CD8-positive, alpha-beta memory T cell (primary cell): ENCODE measurements around the gene ADAMTSL1. TPM values are rescaled to one million over a fixed set of nuclear protein-coding genes. Genes with fewer than 3 reads are reported as not detected.
"Not testable (repeated sequence)": the region's sequence is repeated elsewhere in the genome, so short reads cannot be mapped to it uniquely, and the experiment has no call there.

Source experiments
- CTCF ChIA-PET: fragments of 350-600 bp; sonication (Branson Sonifier 250); formaldehyde crosslinking; loops from one replicate; lab custom pipeline; 2021; ENCODE audit warnings: antibody characterized with exemption; lab: Charles Lee
- POLR2A ChIA-PET: fragments of 350-600 bp; sonication (Branson Sonifier 250); formaldehyde crosslinking; loops from one replicate; lab custom pipeline; 2021; ENCODE audit warnings: antibody characterized with exemption; lab: Charles Lee
- DNase-seq, 5 donors: peaks; one replicate each; pipeline versions ENCODE4 v3.0.0 to v3.0.0-alpha.2; 2020 to 2022; ENCODE audit warnings: mixed read lengths in 1 of 5
- H3K27ac ChIP-seq: one replicate; pipeline ENCODE4 v1.7.0; 2013; ENCODE audit warnings: low read depth, mild to moderate bottlenecking, low read length, moderate library complexity
- H3K27me3 ChIP-seq: 2 replicates; pipeline ENCODE4 v1.7.0; 2013; ENCODE audit warnings: low read length, mild to moderate bottlenecking; ENCODE audit not compliant: insufficient read depth, poor library complexity, severe bottlenecking
- H3K36me3 ChIP-seq: 2 replicates; pipeline ENCODE4 v1.7.0; 2013; ENCODE audit warnings: mild to moderate bottlenecking, low read length, moderate library complexity; ENCODE audit not compliant: insufficient read depth
- H3K4me1 ChIP-seq: 2 replicates; pipeline ENCODE4 v1.7.0; 2013; ENCODE audit warnings: mild to moderate bottlenecking, low read length, moderate library complexity; ENCODE audit not compliant: insufficient read depth
- H3K4me3 ChIP-seq: 2 replicates; pipeline ENCODE4 v1.7.0; 2013; ENCODE audit warnings: mild to moderate bottlenecking, low read length
- H3K9me3 ChIP-seq: 2 replicates; pipeline ENCODE4 v1.7.0; 2013; ENCODE audit warnings: mild to moderate bottlenecking, low read length
- H3K27ac Mint-ChIP-seq, 8 donors: one replicate each; pipeline ENCODE4 v1.8.0; 2020 to 2021; ENCODE audit warnings: mixed read lengths in 8 of 8, mild to moderate bottlenecking in 6 of 8, inconsistent platforms in 3 of 8, moderate library complexity in 3 of 8
- H3K27me3 Mint-ChIP-seq, 2 donors: one replicate each; pipeline ENCODE4 v1.8.0; 2020 to 2021; ENCODE audit warnings: mixed read lengths in 2 of 2, mild to moderate bottlenecking in 1 of 2, moderate library complexity in 1 of 2
- H3K36me3 Mint-ChIP-seq, 3 donors: one replicate each; pipeline ENCODE4 v1.8.0; 2020 to 2021; ENCODE audit warnings: mixed read lengths in 3 of 3, inconsistent platforms in 1 of 3, mild to moderate bottlenecking in 1 of 3
- H3K4me1 Mint-ChIP-seq, 3 donors: one replicate each; pipeline ENCODE4 v1.8.0; 2020 to 2021; ENCODE audit warnings: mixed read lengths in 3 of 3, inconsistent platforms in 1 of 3, mild to moderate bottlenecking in 1 of 3
- H3K4me3 Mint-ChIP-seq, 7 donors: one replicate each; pipeline ENCODE4 v1.8.0; 2020 to 2021; ENCODE audit warnings: mixed read lengths in 7 of 7, mild to moderate bottlenecking in 6 of 7, moderate library complexity in 4 of 7, inconsistent platforms in 2 of 7
- H3K9me3 Mint-ChIP-seq, 5 donors: one replicate each; pipeline ENCODE4 v1.8.0; 2020 to 2022; ENCODE audit warnings: mixed read lengths in 5 of 5, mild to moderate bottlenecking in 3 of 5, moderate library complexity in 2 of 5, inconsistent platforms in 1 of 5
- polyA plus RNA-seq: library from polyadenylated mRNA; unstranded; fragments of 300-500 nt; fragmentation: Illumina TruSeq; gene quantifications from one replicate; pipeline ENCODE4 v1.2.3, GENCODE V29; 2021
- total RNA-seq, 2 experiments: library from RNA; stranded (reverse); gene quantifications; one replicate each; pipeline ENCODE4 v1.2.3, GENCODE V29; 2021

ADAMTSL1 gene
- total and polyA plus RNA-seq, 3 experiments from 2014 or later = not detected

DNA sequence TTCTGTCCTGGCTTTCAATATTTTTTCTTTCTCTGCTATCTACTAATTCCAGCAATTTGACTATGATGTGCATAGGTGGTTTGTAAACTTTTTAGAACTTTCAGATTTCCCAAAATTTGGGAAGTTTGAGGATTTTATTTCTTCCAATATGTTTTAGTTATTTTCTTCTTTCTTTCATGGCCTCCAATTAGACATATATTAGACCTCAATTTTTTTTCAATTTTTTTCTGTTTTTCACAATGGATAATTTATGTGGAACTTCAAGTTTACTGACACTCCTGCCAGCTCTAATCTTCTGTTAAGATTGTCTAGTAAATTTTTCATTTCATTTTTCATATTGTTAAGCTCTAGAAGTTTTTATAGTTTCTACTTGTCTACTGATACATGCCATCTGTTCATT lies 395.8 kb downstream of the ADAMTSL1 start:
- no peaks in the 10 kb centered on the region for H3K27me3 ChIP-seq
- no peak overlapping the region for H3K4me3 Mint-ChIP-seq
- H3K4me1 ChIP-seq = no peaks in the 10 kb centered on the region
- H3K9me3 Mint-ChIP-seq = peaks cover 10 to 29% (median 15%) of the 10 kb centered on the region in 5 donors
- no peak overlapping the region for H3K4me3 ChIP-seq
- no peaks in the 10 kb centered on the region for H3K9me3 ChIP-seq
- CTCF ChIA-PET = no interaction called here
- DNase-seq = no peak
- H3K4me1 Mint-ChIP-seq = no peaks in the 10 kb centered on the region
- H3K36me3 Mint-ChIP-seq = no peaks in the 10 kb centered on the region
- H3K27me3 Mint-ChIP-seq = peaks cover 3 to 5% of the 10 kb centered on the region in 2 donors
- no peak overlapping the region for H3K27ac ChIP-seq
- no peak overlapping the region for H3K27ac Mint-ChIP-seq
- H3K36me3 ChIP-seq = no peaks in the 10 kb centered on the region
- POLR2A ChIA-PET = no interaction called here

DNA sequence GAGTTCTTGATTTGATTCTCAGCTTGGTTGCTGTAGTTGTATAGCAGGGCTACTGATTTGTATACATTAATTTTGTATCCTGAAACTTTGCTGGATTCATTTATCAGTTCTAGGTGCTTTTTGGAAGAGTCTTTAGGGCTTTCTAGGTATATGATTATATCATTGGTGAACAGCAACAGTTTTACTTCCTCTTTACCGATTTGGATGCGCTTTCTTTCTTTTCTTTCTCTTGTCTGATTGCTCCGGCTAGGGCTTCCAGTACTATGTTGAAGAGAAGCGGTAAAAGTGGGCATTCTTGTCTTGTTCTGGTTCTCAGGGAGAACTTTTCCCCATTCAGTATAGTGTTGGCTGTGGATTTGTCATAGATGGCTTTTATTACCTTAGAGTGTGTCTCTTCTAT lies 400.1 kb downstream of the ADAMTSL1 start:
- CTCF ChIA-PET = no interaction called here
- H3K9me3 Mint-ChIP-seq = peaks cover 11 to 25% (median 18%) of the 10 kb centered on the region in 5 donors
- POLR2A ChIA-PET = no interaction called here

DNA sequence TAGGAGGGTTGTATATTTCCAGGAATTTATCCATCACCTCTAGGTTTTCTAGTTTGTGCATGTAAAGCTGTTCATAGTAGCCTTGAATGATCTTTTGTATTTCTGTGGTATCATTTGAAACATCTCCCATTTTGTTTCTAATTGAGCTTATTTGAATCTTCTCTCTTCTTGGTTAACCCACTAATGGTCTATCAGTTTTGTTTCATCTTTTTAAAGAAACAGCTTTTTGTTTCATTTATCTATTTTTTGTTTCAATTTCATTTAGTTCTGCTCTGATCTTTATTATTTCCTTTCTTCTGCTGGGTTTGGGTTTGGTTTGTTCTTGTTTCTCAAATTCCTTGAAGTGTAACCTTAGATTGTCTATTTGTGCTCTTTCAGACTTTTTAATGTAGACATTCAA lies 401.0 kb downstream of the ADAMTSL1 start:
- H3K4me3 ChIP-seq, POLR2A ChIA-PET, H3K27ac Mint-ChIP-seq, H3K27me3 ChIP-seq, H3K27ac ChIP-seq, H3K36me3 ChIP-seq, H3K36me3 Mint-ChIP-seq, DNase-seq, H3K9me3 ChIP-seq, H3K4me1 ChIP-seq, H3K4me3 Mint-ChIP-seq, CTCF ChIA-PET, H3K4me1 Mint-ChIP-seq: not testable (repeated sequence)
- peaks cover 4 to 16% (median 13%) of the 10 kb centered on the region in 5 donors for H3K9me3 Mint-ChIP-seq
- peaks cover 5 to 16% of the 10 kb centered on the region in 2 donors for H3K27me3 Mint-ChIP-seq

More for the DNA sequence above, 400.1 kb downstream of the ADAMTSL1 start:
- Histone ChIP-seq H3K9me3 (no peaks in the 10 kb centered on the region), H3K27me3 (no peaks in the 10 kb centered on the region), H3K36me3 (no peaks in the 10 kb centered on the region), H3K4me1 (no peaks in the 10 kb centered on the region), H3K27ac (no peak overlapping the region), H3K4me3 (no peak overlapping the region)
- H3K4me1 Mint-ChIP-seq = no peaks in the 10 kb centered on the region
- DNase-seq = no peak
- H3K27ac Mint-ChIP-seq = no peak overlapping the region
- H3K27me3 Mint-ChIP-seq = peaks cover 6 to 15% of the 10 kb centered on the region in 2 donors
- no peak overlapping the region for H3K4me3 Mint-ChIP-seq
- peaks cover 0 to 2% (median 0%) of the 10 kb centered on the region in 3 donors for H3K36me3 Mint-ChIP-seq

DNA sequence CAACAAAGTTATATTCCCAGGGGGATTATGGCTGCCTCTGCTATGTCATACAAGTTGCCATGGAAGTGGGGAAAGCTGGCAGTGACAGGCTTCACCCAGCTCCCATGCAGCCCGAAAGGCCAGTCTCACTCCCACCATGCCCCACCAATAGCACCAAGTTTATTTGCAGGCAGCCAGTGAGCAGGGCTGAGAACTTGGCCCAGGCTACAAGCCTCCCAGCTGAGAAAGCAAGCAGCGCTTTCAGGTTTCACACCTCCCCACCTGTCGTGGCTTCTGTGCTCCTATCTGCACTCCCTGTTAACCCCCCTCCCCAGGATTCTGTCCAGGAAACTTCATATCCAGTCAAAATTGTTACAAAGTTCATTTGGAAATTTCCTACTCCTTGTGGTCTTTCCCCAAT lies 404.0 kb downstream of the ADAMTSL1 start:
- DNase-seq = no peak
- Mint-ChIP-seq H3K36me3 (peaks cover 0 to 2% (median 0%) of the 10 kb centered on the region in 3 donors), H3K27ac (no peak overlapping the region), H3K9me3 (peaks cover 0 to 9% (median 1%) of the 10 kb centered on the region in 5 donors), H3K4me3 (no peak overlapping the region), H3K27me3 (peaks cover 5 to 16% of the 10 kb centered on the region in 2 donors), H3K4me1 (no peaks in the 10 kb centered on the region)
- no peaks in the 10 kb centered on the region for H3K36me3 ChIP-seq
- H3K4me1 ChIP-seq = no peaks in the 10 kb centered on the region
- POLR2A ChIA-PET = no interaction called here
- no peak overlapping the region for H3K4me3 ChIP-seq
- H3K27ac ChIP-seq = no peak overlapping the region
- H3K27me3 ChIP-seq = no peaks in the 10 kb centered on the region
- H3K9me3 ChIP-seq = no peaks in the 10 kb centered on the region
- CTCF ChIA-PET = no interaction called here

DNA sequence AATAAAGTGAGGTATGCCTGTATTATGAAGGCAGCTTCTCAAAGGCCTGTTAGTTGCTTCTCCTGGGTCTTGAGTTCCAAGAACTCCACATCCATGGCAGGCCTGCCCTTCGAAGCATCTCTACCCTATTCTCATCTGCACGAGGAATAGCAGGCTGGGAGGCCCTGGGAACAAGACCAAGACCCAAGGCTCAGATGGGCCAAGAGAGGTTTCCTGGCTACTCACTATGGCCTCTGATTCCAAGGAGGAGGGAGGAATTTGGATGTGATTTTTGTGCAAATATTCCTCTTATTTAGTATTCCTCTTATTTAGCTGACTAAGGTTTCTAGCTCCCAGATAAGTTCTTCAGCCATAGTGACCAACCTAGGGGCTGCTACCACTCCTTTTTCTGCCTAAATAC lies 407.8 kb downstream of the ADAMTSL1 start:
- no peaks in the 10 kb centered on the region for H3K36me3 Mint-ChIP-seq
- H3K9me3 ChIP-seq = no peaks in the 10 kb centered on the region
- no peaks in the 10 kb centered on the region for H3K36me3 ChIP-seq
- DNase-seq = no peak
- CTCF ChIA-PET = no interaction called here
- H3K27ac Mint-ChIP-seq = no peak overlapping the region
- no peaks in the 10 kb centered on the region for H3K27me3 ChIP-seq
- H3K27ac ChIP-seq = no peak overlapping the region
- peaks cover 0 to 4% (median 0%) of the 10 kb centered on the region in 5 donors for H3K9me3 Mint-ChIP-seq
- POLR2A ChIA-PET = no interaction called here
- peaks cover 7 to 10% of the 10 kb centered on the region in 2 donors for H3K27me3 Mint-ChIP-seq
- no peaks in the 10 kb centered on the region for H3K4me1 Mint-ChIP-seq
- no peaks in the 10 kb centered on the region for H3K4me1 ChIP-seq
- no peak overlapping the region for H3K4me3 ChIP-seq
- H3K4me3 Mint-ChIP-seq = no peak overlapping the region

DNA sequence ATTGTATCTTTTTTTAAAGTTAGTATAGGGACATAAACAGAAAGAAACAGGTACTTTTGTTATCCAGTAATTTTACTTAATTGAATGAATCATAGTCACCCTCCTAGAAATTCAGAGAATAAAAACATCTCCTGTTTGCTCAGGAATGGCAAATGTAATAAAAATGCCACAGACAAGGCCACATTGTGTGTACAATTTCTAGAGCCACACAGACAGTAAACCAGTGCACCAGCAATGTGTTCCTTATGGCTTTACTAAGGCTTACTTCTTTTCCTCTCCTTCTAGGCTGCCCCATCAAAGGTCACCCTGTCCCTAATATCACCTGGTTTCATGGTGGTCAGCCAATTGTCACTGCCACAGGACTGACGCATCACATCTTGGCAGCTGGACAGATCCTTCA lies 413.6 kb downstream of the ADAMTSL1 start:
- ChIA-PET POLR2A (no interaction called here), CTCF (no interaction called here)
- no peak overlapping the region for H3K27ac Mint-ChIP-seq
- H3K4me1 ChIP-seq = no peaks in the 10 kb centered on the region
- H3K9me3 ChIP-seq = no peaks in the 10 kb centered on the region
- DNase-seq = no peak
- H3K9me3 Mint-ChIP-seq = no peaks in the 10 kb centered on the region
- no peak overlapping the region for H3K4me3 ChIP-seq
- no peaks in the 10 kb centered on the region for H3K36me3 Mint-ChIP-seq
- no peaks in the 10 kb centered on the region for H3K4me1 Mint-ChIP-seq
- peaks cover 4 to 13% of the 10 kb centered on the region in 2 donors for H3K27me3 Mint-ChIP-seq
- no peak overlapping the region for H3K4me3 Mint-ChIP-seq
- no peaks in the 10 kb centered on the region for H3K36me3 ChIP-seq
- no peaks in the 10 kb centered on the region for H3K27me3 ChIP-seq
- no peak overlapping the region for H3K27ac ChIP-seq

DNA sequence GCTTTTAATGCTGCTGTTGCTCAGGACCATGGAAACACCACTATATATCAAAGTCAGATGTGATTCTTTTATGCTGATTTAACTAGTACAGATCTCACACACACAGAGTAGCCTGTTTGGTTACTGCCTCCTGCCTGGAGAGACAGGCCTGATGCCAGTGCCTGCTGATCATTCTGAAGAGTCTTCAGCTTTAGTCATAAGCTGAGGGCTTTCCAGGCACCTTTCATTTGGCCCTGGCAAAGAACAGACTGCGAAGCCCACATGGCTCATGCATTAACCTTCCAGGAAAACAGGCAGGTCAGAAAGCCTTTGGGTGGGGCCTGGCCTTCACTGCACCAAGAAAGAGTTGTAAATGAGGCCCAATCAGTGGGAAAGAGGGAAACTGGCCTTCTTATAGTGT lies 414.3 kb downstream of the ADAMTSL1 start:
- Histone ChIP-seq H3K4me1 (no peaks in the 10 kb centered on the region), H3K27ac (no peak overlapping the region), H3K9me3 (no peaks in the 10 kb centered on the region), H3K27me3 (no peaks in the 10 kb centered on the region), H3K4me3 (no peak overlapping the region), H3K36me3 (no peaks in the 10 kb centered on the region)
- no peaks in the 10 kb centered on the region for H3K9me3 Mint-ChIP-seq
- ChIA-PET POLR2A (no interaction called here), CTCF (no interaction called here)
- H3K4me1 Mint-ChIP-seq = no peaks in the 10 kb centered on the region
- no peak for DNase-seq
- H3K27ac Mint-ChIP-seq = no peak overlapping the region
- no peaks in the 10 kb centered on the region for H3K36me3 Mint-ChIP-seq
- H3K27me3 Mint-ChIP-seq = peaks cover 4 to 13% of the 10 kb centered on the region in 2 donors
- H3K4me3 Mint-ChIP-seq = no peak overlapping the region

DNA sequence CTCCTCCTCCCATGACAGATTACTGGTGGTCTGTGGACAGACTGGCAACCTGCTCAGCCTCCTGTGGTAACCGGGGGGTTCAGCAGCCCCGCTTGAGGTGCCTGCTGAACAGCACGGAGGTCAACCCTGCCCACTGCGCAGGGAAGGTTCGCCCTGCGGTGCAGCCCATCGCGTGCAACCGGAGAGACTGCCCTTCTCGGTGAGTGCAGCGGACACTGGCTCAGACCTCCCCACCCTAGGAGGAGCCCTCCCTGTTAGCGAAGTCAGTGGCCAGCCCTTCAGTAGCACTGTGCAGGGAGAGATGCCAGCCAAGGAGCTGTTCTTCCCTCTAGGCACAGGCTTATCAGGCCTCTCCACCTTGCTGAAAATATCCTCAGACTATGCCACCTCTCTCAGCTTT lies 415.6 kb downstream of the ADAMTSL1 start:
- Histone ChIP-seq H3K4me3 (no peak overlapping the region), H3K27me3 (no peaks in the 10 kb centered on the region), H3K9me3 (no peaks in the 10 kb centered on the region), H3K27ac (no peak overlapping the region), H3K4me1 (no peaks in the 10 kb centered on the region), H3K36me3 (no peaks in the 10 kb centered on the region)
- Mint-ChIP-seq H3K27me3 (peaks cover 4 to 13% of the 10 kb centered on the region in 2 donors), H3K27ac (no peak overlapping the region), H3K4me1 (no peaks in the 10 kb centered on the region), H3K4me3 (no peak overlapping the region), H3K9me3 (peaks cover 0 to 4% (median 3%) of the 10 kb centered on the region in 5 donors), H3K36me3 (peaks cover 0 to 4% (median under 1%) of the 10 kb centered on the region in 3 donors)
- no peak for DNase-seq
- ChIA-PET CTCF (no interaction called here), POLR2A (no interaction called here)

DNA sequence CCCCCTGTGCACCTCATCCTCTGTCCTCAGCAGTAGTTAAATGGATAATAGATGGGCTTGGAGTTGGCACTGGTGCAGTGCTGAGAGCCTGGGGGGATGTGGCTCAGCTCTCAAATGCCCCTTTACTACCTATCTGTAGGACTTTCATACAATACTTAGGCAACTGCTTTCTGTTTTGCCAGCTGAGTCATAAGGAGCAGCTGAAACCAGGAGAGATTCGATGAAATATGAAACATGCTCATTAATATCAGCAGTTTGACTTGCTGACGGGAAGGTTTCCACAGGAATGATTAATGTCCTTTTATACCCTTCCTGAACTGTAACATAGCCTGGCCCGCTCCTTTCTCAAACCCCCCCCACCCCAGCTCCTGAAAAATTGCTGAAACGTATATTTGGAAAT lies 416.4 kb downstream of the ADAMTSL1 start:
- peaks cover 2 to 8% (median 6%) of the 10 kb centered on the region in 5 donors for H3K9me3 Mint-ChIP-seq
- CTCF ChIA-PET = no interaction called here

More for the DNA sequence above, 416.4 kb downstream of the ADAMTSL1 start:
- Mint-ChIP-seq H3K4me1 (no peaks in the 10 kb centered on the region), H3K27me3 (peaks cover 4 to 13% of the 10 kb centered on the region in 2 donors), H3K27ac (no peak overlapping the region), H3K4me3 (no peak overlapping the region), H3K36me3 (peaks cover 0 to 7% (median 1%) of the 10 kb centered on the region in 3 donors)
- Histone ChIP-seq H3K27me3 (no peaks in the 10 kb centered on the region), H3K9me3 (no peaks in the 10 kb centered on the region), H3K4me1 (no peaks in the 10 kb centered on the region), H3K4me3 (no peak overlapping the region), H3K27ac (no peak overlapping the region), H3K36me3 (no peaks in the 10 kb centered on the region)
- no peak for DNase-seq
- POLR2A ChIA-PET = no interaction called here
